Hepatocyte (in vitro differentiated cells): ENCODE results near the gene APEH.

ENCODE experiments used
- CTCF ChIP-seq: fragments of 200-600 bp; sonication (generic); IDR thresholded peaks from 2 replicates; pipeline ENCODE4 v1.5.1; 2016; ENCODE audit warnings: antibody characterized with exemption, mild to moderate bottlenecking; ENCODE audit not compliant: poor library complexity
- EZH2 ChIP-seq: fragments of 200-600 bp; sonication (generic); IDR thresholded peaks from 2 replicates; pipeline ENCODE4 v1.6.1; 2016; ENCODE audit warnings: antibody characterized with exemption, mild to moderate bottlenecking, borderline replicate concordance
- EZH2phosphoT487 ChIP-seq: fragments of 200-600 bp; sonication (generic); IDR thresholded peaks from one replicate; pipeline ENCODE4 v1.6.1; 2018; ENCODE audit warnings: antibody characterized with exemption, mild to moderate bottlenecking, low read depth, moderate library complexity; ENCODE audit not compliant: unreplicated experiment, severe bottlenecking

DNA sequence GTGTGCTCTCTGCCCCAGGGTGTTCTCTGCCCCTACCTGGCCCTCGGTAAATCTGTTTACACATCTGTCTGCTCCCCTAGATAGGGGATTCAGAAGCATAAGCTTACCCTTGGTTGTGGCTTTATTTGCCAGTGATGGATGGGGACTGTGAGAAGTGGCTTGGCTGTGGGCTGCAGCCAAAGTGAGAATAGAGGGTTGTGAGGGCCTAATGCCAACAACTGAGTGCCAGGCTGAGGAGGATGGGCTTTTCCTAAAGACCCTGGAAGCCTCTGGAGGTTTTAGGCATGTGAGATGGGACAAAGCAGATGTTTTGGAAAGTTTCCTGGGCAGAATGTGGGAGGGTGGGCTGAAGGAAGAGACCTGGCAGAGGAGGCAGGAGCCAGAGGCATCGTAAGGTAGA lies 15.4 kb upstream of the APEH start:
- TF ChIP-seq CTCF, result no peak
- no peak for TF ChIP-seq EZH2phosphoT487
- TF ChIP-seq EZH2, result no peak
